HG03469 (cell line): ENCODE results near the gene CCBE1.

Experiments used
- ATAC-seq: cut with Tn5 transposase; IDR thresholded peaks from one replicate; pipeline ENCODE4 v1.9.1; 2021; ENCODE audit warnings: mild to moderate bottlenecking, moderate library complexity, moderate number of reproducible peaks; ENCODE audit not compliant: unreplicated experiment

CCBE1 gene

GRCh38 chr18:59466980-59467379, 230.2 kb downstream of the CCBE1 start:
- ATAC-seq = no peak

GRCh38 chr18:59464486-59464885, 232.7 kb downstream of the CCBE1 start:
- ATAC-seq = no peak

- no peak for ATAC-seq
Measured at GRCh38 chr18:59461171-59461570, 236.1 kb downstream of the CCBE1 start.

GRCh38 chr18:59460072-59460420, 237.2 kb downstream of the CCBE1 start:
- ATAC-seq = no peak

GRCh38 chr18:59459369-59460071, 237.7 kb downstream of the CCBE1 start:
- no peak for ATAC-seq

GRCh38 chr18:59458575-59458974, 238.6 kb downstream of the CCBE1 start:
- no peak for ATAC-seq

- no peak for ATAC-seq
Measured at GRCh38 chr18:59456657-59457056, 240.6 kb downstream of the CCBE1 start.

GRCh38 chr18:59455728-59456276, 241.4 kb downstream of the CCBE1 start:
- ATAC-seq = no peak

- no peak for ATAC-seq
Measured at GRCh38 chr18:59454909-59455727, 242.1 kb downstream of the CCBE1 start.

GRCh38 chr18:59453468-59453961, 243.7 kb downstream of the CCBE1 start:
- no peak for ATAC-seq

GRCh38 chr18:59451963-59452362, 245.3 kb downstream of the CCBE1 start:
- ATAC-seq = no peak

GRCh38 chr18:59451073-59451472, 246.2 kb downstream of the CCBE1 start:
- ATAC-seq = no peak

- ATAC-seq = no peak
Measured at GRCh38 chr18:59448546-59448945, 248.7 kb downstream of the CCBE1 start.

- ATAC-seq = no peak
Measured at GRCh38 chr18:59446012-59446411, 251.2 kb downstream of the CCBE1 start.

GRCh38 chr18:59437851-59438569, 259.2 kb downstream of the CCBE1 start:
- ATAC-seq = no peak

GRCh38 chr18:59432803-59433597, 264.2 kb downstream of the CCBE1 start:
- ATAC-seq = no peak

GRCh38 chr18:59431131-59431530, 266.1 kb downstream of the CCBE1 start:
- no peak for ATAC-seq

- no peak for ATAC-seq
Measured at GRCh38 chr18:59429608-59430007, 267.6 kb downstream of the CCBE1 start.

- no peak for ATAC-seq
Measured at GRCh38 chr18:59428018-59428417, 269.2 kb downstream of the CCBE1 start.

GRCh38 chr18:59426855-59427254, 270.4 kb downstream of the CCBE1 start:
- ATAC-seq = no peak
